NCI-H2227 treated with DMSO at 0.1 percent for 48 hours (cell line): ENCODE data around the gene APBB2.

Experiments used
- DNase-seq: peaks from one replicate; lab custom pipeline; 2025; lab: John Stamatoyannopoulos, UW

Gene APBB2

DNA sequence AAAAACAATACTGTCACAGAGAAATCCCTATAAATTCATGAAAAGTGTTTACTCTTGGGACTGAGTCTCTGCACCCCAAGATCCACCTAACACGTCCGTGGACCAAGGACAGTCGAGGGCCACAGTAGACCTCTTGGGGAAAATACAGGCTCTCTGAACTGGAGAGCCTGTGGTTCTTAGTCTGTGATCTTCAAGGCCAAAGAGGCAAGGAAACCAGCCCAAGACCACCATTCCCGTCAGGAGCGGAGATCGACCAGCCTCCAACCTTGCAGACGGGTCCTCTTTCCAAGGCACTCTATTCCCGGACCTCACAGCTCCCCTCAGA, 1.6 kb upstream of the APBB2 start:
- no peak for DNase-seq

GRCh38 chr4:41215155-41215554, 813 bp upstream of the APBB2 start:
- DNase-seq = no peak

- no peak for DNase-seq
Measured at GRCh38 chr4:41214825-41215146, 444 bp upstream of the APBB2 start.

- no peak for DNase-seq
Measured at GRCh38 chr4:41213625-41214135, 662 bp downstream of the APBB2 start.

DNA sequence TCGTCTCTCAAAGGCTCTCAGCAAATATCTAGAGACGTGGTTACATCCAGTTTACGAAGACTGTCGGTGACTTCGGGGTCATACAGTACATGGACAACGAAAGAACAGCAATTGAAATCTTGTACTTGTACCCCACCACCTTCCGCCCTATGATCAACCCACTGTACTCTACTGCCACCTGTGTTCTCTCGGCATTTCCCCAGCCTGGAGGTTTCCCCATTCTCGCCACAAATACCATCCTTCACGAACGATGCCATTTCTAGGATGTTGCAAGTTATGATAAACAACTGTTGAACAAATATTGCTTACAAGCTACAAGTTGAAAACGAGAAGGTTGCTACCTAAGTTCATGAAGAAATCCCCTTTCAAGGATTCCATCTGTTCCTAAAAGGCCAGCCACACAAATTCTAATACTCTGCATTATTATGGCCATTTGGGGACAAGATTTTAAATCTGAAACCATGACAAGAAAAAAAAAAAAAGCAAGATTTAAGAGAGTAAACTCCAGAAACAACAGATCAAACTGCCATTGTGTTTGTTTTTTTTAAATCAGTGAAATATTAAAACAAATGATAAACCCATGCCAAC, 1.6 kb downstream of the APBB2 start:
- DNase-seq = no peak

DNA sequence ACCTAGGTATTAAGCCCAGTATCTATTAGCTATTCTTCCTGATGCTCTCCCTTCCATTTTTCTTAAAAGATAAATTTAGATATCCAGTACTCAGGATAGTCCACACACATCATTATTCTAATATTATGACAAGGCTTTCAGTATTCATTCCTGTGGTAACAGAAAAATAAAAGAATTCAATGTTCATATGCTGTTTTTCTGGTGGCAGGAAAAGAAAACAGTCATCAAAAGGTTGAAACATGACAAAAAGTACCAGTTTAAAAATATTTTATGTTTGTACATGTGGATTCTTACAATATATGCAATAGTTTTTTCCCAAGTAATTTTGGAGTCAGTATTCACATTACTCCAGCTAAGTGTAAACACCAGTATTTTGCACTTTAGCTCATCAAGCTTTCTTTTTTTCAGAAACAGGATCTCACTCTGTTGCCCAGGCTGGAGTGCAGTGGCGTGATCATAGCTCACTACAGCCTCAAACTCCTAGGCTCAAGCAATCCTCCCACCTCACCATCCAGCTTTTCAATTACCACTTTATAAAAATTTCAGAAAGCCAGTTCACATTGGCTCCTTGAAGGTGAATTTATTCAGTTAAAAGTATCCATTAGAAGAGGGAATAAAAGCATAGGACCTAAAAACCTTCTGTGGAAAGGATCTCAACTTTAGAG, 2.3 kb downstream of the APBB2 start:
- DNase-seq = no peak

- DNase-seq = no peak
Measured at GRCh38 chr4:41209901-41210300, 4.4 kb downstream of the APBB2 start.

DNA sequence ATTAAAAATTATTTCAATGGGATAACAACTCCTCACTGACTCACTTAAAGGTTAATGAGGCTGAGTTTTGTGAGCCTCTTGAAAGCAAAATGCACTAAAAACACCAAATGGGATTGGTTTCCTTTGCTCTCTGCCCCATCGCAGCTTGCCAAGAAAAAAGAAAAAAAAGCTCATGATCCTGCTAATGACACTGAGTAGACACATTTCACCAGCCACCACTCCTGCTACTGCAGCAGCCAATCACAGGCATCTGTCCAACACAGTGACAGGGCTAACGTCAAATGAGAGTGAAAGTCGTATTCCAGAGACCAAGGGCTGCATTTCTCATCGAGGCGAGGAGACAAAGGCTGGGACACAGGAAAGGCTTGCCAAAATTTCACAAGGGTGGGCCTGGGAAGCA, 5.2 kb downstream of the APBB2 start:
- DNase-seq = no peak

DNA sequence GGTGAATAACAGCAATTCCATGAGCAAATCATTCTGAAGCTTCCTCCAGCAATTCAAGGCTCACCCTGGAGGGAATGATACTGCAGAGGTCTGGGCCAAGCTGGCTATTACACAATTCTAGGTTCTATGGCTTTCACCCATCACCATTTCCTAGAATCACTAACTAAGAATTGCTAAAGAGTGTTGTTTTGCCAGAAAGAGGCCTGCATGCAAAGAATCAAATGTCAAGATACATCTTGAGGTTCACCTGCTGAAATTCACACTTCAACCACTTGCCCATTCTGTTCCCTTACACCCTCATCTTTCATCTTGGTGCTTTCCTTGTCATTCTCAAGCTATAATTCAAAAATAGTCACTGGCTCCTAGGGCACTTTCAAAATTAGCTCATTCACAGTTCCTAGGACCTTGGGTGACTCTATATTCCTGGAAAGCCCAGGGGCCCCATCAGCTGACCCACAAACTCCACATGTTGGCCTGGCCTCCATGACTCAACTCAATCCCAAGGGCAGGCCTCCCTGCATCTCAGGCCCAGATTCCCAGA, 7.0 kb downstream of the APBB2 start:
- no peak for DNase-seq

- DNase-seq = no peak
Measured at GRCh38 chr4:41205854-41206460, 8.4 kb downstream of the APBB2 start.

DNA sequence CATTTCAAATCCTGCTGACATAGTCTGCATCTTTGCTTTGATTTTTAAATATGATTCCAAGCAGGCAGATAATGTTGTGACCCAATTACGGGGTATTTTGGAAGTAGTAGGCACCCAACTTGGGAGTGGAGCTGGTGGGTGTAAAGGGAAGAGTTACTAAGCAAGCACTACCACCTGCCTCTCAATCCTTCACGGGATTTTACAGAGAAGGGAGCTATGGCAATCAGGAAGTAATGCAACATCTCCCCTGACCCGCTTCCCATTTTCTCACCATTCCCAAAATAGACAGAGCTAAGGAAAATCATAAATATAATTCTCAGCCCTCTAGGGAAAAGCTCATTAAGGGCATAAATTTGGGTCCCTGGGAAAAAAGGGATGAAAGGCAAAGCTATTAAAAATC, 9.2 kb downstream of the APBB2 start:
- DNase-seq = no peak

DNA sequence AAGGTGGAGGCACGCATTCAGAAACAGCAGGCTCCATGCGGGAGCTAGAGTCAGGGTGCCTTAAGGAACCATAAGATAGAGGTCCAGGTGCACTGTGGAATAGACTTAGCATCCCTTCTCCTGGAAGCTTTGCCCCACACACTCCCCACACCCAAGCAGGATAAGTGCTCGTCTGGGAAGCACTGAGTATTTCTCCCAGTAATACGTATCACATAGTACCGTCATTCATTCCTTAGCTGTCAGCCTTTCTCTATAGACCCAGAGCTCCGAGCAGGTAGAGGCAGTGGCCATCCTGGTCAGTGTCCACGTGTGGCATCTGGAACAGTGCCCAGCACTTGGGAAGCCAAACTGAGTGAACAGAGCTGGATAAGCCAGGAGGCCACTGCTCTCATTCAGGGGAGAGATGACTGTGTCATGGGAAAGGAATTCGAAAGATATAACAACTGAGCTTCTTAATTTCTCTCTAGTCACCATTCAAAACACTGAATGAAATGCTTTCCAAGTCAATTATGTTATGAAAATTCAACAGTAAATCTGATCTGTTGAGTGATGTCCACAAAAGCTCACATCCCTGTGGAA, 9.9 kb downstream of the APBB2 start:
- no peak for DNase-seq

- no peak for DNase-seq
Measured at GRCh38 chr4:41203841-41204240, 10.5 kb downstream of the APBB2 start.

GRCh38 chr4:41202820-41203568, 11.3 kb downstream of the APBB2 start:
- DNase-seq = no peak

DNA sequence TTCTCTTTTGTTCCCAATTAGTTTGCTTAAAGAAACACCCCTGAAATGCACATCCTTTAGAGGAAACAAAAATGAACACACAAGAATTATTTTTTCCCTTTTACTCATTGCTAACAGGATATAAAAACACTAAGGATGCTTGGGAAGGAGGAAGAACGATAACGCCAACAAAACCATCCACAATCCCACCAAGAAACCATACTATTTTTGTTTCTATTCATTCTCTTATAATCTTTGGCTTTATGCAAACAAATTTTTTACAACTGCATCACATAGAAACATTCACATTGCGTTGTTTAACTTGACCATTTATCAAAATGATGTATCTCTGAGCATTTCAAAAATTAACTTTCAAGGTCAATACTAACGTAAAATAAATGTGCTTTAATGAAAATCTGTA, 12.0 kb downstream of the APBB2 start:
- DNase-seq = no peak

DNA sequence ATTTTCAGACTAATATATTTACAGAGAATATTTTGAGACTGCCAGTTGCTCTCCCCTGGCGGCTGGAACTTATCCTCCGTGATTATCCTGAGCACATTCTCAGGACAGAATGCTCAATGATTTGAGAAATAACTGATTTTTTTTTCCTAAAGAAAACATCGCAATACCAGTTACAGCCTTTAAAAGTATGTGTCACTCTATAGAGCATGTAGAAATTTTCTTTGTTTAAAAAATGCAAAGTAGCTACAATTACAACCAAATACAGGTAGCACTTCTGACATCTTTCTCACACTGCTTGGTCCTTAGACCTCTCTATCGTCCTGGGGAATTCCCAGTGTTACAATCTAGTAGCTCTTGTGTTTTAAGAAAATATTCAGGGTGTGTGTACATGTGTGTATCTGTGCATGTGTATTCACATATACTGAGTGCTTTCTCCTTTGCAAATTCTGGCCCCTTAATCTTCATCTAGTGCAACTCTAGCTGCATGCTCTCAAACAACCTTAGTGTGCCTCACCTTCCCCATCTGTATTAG, 13.8 kb downstream of the APBB2 start:
- no peak for DNase-seq

GRCh38 chr4:41199788-41200187, 14.6 kb downstream of the APBB2 start:
- DNase-seq = no peak

DNA sequence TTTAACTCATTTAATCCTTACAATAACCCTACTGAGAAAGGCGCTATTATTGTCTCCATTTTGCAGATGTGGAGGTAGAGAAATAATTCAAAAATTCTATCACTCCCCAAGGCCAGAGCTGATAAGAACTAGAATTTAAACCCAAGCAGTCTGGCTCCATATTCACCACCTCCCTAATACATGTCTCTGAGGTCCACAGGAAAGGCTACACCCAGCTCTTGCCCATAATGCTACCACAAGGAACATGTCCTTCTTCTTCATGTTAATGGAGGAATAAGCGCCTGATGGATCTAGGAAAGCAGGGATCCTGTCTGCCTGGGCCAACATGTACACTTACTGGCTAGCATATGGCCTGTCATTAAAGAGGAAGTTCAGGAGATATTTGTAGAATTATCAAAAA, 16.3 kb downstream of the APBB2 start:
- no peak for DNase-seq

DNA sequence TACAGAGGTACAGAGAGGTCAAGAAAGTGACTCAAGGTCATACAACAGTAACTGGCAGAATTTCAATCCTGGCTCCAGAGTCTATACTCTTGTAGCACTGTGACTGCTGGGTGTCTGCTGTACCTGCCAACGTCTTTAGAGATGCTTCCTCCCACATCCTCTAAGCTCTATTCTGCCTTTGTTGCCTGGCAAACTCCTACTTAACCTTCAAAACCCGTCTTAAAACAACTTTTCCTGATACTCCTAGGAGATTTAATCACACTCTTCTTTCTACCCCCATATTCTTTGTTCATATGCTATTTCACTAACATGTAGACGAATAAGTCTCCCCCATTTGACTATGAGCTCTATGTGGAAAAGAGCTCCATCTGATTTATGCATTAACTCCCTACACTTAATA, 16.8 kb downstream of the APBB2 start:
- no peak for DNase-seq

- DNase-seq = no peak
Measured at GRCh38 chr4:41196633-41197332, 17.6 kb downstream of the APBB2 start.

DNA sequence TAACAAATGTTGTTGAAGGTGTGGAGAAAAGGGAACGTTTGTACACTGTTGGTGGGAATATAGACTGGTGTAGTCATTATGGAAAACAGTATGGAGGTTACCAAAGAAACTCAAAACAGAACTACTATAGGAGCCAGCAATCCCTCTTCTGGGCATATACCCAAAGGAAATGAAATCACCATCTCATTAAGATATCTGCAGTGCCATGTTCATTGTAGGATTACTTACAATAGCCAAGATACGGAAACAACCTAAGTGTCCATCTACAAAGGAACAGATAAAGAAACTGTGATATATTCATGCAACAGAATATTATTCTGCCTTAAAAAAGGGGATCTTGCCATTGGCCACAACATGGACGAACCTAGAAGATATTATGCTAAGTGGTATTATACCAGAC, 22.2 kb downstream of the APBB2 start:
- DNase-seq = no peak

DNA sequence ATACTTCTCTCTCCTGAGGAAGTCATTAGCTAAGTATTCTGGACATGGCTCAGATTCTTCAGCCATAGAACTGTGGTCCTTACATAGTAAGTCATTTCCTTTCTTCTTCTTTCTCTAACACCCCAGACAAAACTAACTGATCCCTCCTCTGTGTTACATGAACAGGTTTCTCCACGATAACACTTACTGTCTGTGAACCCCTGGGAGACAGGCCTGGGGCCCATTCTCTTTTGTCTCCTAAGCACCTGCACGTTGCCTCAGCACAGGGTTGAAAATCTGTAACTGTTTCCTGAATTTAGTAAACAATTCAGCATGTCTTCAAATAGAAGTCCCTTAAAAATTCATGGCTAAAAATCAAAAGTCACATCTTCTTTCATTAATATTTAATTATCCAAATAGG, 24.7 kb downstream of the APBB2 start:
- DNase-seq = no peak
